H1 (cell line): Measurements from ENCODE around the gene FCN2. TPM values are rescaled to one million over a fixed set of nuclear protein-coding genes. Genes with fewer than 3 reads are reported as not detected.

Experiments
- ATF3 ChIP-seq: IDR thresholded peaks from 2 replicates; pipeline ENCODE4 v1.6.1; 2011; ENCODE audit warnings: low read depth, mild to moderate bottlenecking, low read length; ENCODE audit not compliant: insufficient read depth
- RFX5 ChIP-seq: IDR thresholded peaks from 2 replicates; pipeline ENCODE4 v1.6.1; 2011; ENCODE audit warnings: low read depth, low read length, improper control_type of control experiment, borderline replicate concordance
- USF2 ChIP-seq: IDR thresholded peaks from 2 replicates; pipeline ENCODE4 v1.6.1; 2011; ENCODE audit warnings: low read length, improper control_type of control experiment
- polyA plus RNA-seq, 7 experiments: library from polyadenylated mRNA; depleted of rRNA in 3 of 7; stranded (reverse) in 5 of 7; unstranded in 2 of 7; fragments of >200 nt in 5 of 7; fragments of 200-250 nt in 2 of 7; gene quantifications; 1 replicate in 5 of 7; 2 replicates in 1 of 7; 4 replicates in 1 of 7; pipeline versions ENCODE4 v1.2.1 to v1.2.3, GENCODE V29; 2011 to 2013; ENCODE audit warnings: missing spikeins in 2 of 7, mixed read lengths in 2 of 7
- total RNA-seq: library from RNA; stranded (reverse); fragmentation: NEBNext Ultra II Directional; extraction: Animal tissue kit (Norgen Biotek cat#: 25700); gene quantifications from 2 replicates; pipeline ENCODE4 v1.2.1, GENCODE V29; 2021

FCN2 gene
- total and polyA plus RNA-seq, 2 of the 8 experiments (the other 6 are each of a cell fraction or from before 2014, with no cell fraction given), result not detected

- TF ChIP-seq RFX5 (no peak), ATF3 (no peak), USF2 (no peak)
Observed at GRCh38 chr9:134895567-134895907, 14.9 kb downstream of the FCN2 start (continued).
